Measurements from ENCODE around the gene OR2A2. TPM values are rescaled to one million over a fixed set of nuclear protein-coding genes. Genes with fewer than 3 reads are reported as not detected.

Gene OR2A2
- total RNA-seq, 1 donor from 2014 or later, result not detected

- DNase-seq (ENCODE audit: low spot score), result no peak
- Mint-ChIP-seq H3K4me3 (ENCODE audit: unreplicated experiment) (no peak overlapping the region), H3K9me3 (ENCODE audit: unreplicated experiment) (no peaks in the 10 kb centered on the region), H3K27ac (ENCODE audit: unreplicated experiment) (no peak overlapping the region), H3K27me3 (ENCODE audit: unreplicated experiment) (no peaks in the 10 kb centered on the region), H3K4me1 (ENCODE audit: unreplicated experiment) (no peaks in the 10 kb centered on the region), H3K36me3 (ENCODE audit: low read depth, unreplicated experiment) (no peaks in the 10 kb centered on the region)
- no peak for TF ChIP-seq CTCF (IDR thresholded peaks at IDR 0.05; ENCODE audit: unreplicated experiment)
Measured at GRCh38 chr7:144100607-144101006, 8.8 kb upstream of the OR2A2 start.

GRCh38 chr7:144102041-144102440 is 7.3 kb upstream of the OR2A2 start:
- DNase-seq (ENCODE audit: low spot score), result no peak
- Mint-ChIP-seq H3K36me3 (ENCODE audit: low read depth, unreplicated experiment) (no peaks in the 10 kb centered on the region), H3K4me1 (ENCODE audit: unreplicated experiment) (no peaks in the 10 kb centered on the region), H3K9me3 (ENCODE audit: unreplicated experiment) (no peaks in the 10 kb centered on the region), H3K27me3 (ENCODE audit: unreplicated experiment) (no peaks in the 10 kb centered on the region), H3K4me3 (ENCODE audit: unreplicated experiment) (no peak overlapping the region), H3K27ac (ENCODE audit: unreplicated experiment) (no peak overlapping the region)
- no peak for TF ChIP-seq CTCF (IDR thresholded peaks at IDR 0.05; ENCODE audit: unreplicated experiment)

- H3K4me3 Mint-ChIP-seq (ENCODE audit: unreplicated experiment), result no peak overlapping the region
- no peaks in the 10 kb centered on the region for H3K27me3 Mint-ChIP-seq (ENCODE audit: unreplicated experiment)
- no peak for DNase-seq (ENCODE audit: low spot score)
- H3K4me1 Mint-ChIP-seq (ENCODE audit: unreplicated experiment), result no peaks in the 10 kb centered on the region
- no peak overlapping the region for H3K27ac Mint-ChIP-seq (ENCODE audit: unreplicated experiment)
- TF ChIP-seq CTCF (IDR thresholded peaks at IDR 0.05; ENCODE audit: unreplicated experiment), result no peak
- no peaks in the 10 kb centered on the region for H3K36me3 Mint-ChIP-seq (ENCODE audit: low read depth, unreplicated experiment)
- no peaks in the 10 kb centered on the region for H3K9me3 Mint-ChIP-seq (ENCODE audit: unreplicated experiment)
Measured at GRCh38 chr7:144105211-144105610, 4.2 kb upstream of the OR2A2 start.

GRCh38 chr7:144110272-144110671 is 889 bp downstream of the OR2A2 start:
- H3K9me3 Mint-ChIP-seq (ENCODE audit: unreplicated experiment), result no peaks in the 10 kb centered on the region
- H3K27me3 Mint-ChIP-seq (ENCODE audit: unreplicated experiment), result no peaks in the 10 kb centered on the region
- H3K4me1 Mint-ChIP-seq (ENCODE audit: unreplicated experiment), result no peaks in the 10 kb centered on the region
- DNase-seq (ENCODE audit: low spot score), result no peak
- no peak overlapping the region for H3K27ac Mint-ChIP-seq (ENCODE audit: unreplicated experiment)
- no peak for TF ChIP-seq CTCF (IDR thresholded peaks at IDR 0.05; ENCODE audit: unreplicated experiment)
- H3K4me3 Mint-ChIP-seq (ENCODE audit: unreplicated experiment), result no peak overlapping the region
- no peaks in the 10 kb centered on the region for H3K36me3 Mint-ChIP-seq (ENCODE audit: low read depth, unreplicated experiment)

GRCh38 chr7:144113651-144114050 is 4.3 kb downstream of the OR2A2 start:
- Mint-ChIP-seq H3K27ac (ENCODE audit: unreplicated experiment) (no peak overlapping the region), H3K36me3 (ENCODE audit: low read depth, unreplicated experiment) (no peaks in the 10 kb centered on the region), H3K4me3 (ENCODE audit: unreplicated experiment) (no peak overlapping the region), H3K27me3 (ENCODE audit: unreplicated experiment) (no peaks in the 10 kb centered on the region), H3K9me3 (ENCODE audit: unreplicated experiment) (no peaks in the 10 kb centered on the region), H3K4me1 (ENCODE audit: unreplicated experiment) (no peaks in the 10 kb centered on the region)
- DNase-seq (ENCODE audit: low spot score), result no peak
- TF ChIP-seq CTCF (IDR thresholded peaks at IDR 0.05; ENCODE audit: unreplicated experiment), result no peak

Data from endothelial cell (in vitro differentiated cells).